Breast epithelium (tissue), 3 donors: Measurements from ENCODE around the gene NR2C2.

ENCODE experiments used
- CTCF ChIP-seq, 3 donors: fragments of 450-650 bp; IDR thresholded peaks; one replicate each; pipeline ENCODE4 v1.5.1; 2016 to 2017; ENCODE audit warnings: antibody characterized with exemption in 3 of 3, mild to moderate bottlenecking in 3 of 3, moderate library complexity in 3 of 3
- POLR2A ChIP-seq: fragments of 450-650 bp; IDR thresholded peaks from one replicate; pipeline ENCODE4 v1.6.1; 2016; ENCODE audit warnings: antibody characterized with exemption, mild to moderate bottlenecking, moderate library complexity
- POLR2AphosphoS5 ChIP-seq, 3 donors: sonication (generic); formaldehyde crosslinking; IDR thresholded peaks; one replicate each; pipeline ENCODE4 v1.6.1; 2017; ENCODE audit warnings: antibody characterized with exemption in 3 of 3

- no peak for TF ChIP-seq CTCF (IDR thresholded peaks at IDR 0.05)
- no peak for TF ChIP-seq POLR2A
- TF ChIP-seq POLR2AphosphoS5 (IDR thresholded peaks at IDR 0.05), result no peak
These were observed 8.4 kb upstream of the NR2C2 start for GRCh38 chr3:14938954-14939353.
